ENCODE data around the gene SUPT16H.
"Not testable (repeated sequence)": the region's sequence is repeated elsewhere in the genome, so short reads cannot be mapped to it uniquely, and the experiment has no call there.

The SUPT16H gene

DNA sequence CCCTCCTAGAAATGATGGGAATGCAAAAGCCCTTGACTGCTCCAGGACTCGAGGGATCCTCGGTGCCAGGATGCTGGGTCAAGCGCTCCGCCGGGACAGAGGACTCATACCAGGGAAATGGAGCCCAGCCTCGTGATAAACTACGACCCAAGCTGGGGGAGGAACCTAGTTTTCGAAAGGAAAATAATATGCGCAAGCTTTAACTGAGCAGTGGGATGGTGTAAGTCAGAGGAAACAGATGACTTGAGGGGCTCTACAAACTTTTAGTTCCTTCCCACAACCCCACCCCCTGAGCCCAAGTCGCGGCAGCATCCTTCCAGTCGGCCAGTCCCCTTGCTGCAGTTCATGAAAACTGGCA, 654 bp upstream of the SUPT16H start:
- DNase-seq (ENCODE audit: low spot score) = no peak
- Histone ChIP-seq H3K4me3 (peak overlapping the region; percentile 88), H3K27ac (peak overlapping the region; percentile 72 to 88)
- TF ChIP-seq, protein P1, sequence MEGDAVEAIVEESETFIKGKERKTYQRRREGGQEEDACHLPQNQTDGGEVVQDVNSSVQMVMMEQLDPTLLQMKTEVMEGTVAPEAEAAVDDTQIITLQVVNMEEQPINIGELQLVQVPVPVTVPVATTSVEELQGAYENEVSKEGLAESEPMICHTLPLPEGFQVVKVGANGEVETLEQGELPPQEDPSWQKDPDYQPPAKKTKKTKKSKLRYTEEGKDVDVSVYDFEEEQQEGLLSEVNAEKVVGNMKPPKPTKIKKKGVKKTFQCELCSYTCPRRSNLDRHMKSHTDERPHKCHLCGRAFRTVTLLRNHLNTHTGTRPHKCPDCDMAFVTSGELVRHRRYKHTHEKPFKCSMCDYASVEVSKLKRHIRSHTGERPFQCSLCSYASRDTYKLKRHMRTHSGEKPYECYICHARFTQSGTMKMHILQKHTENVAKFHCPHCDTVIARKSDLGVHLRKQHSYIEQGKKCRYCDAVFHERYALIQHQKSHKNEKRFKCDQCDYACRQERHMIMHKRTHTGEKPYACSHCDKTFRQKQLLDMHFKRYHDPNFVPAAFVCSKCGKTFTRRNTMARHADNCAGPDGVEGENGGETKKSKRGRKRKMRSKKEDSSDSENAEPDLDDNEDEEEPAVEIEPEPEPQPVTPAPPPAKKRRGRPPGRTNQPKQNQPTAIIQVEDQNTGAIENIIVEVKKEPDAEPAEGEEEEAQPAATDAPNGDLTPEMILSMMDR (IDR thresholded peaks at IDR 0.05) = no peak

DNA sequence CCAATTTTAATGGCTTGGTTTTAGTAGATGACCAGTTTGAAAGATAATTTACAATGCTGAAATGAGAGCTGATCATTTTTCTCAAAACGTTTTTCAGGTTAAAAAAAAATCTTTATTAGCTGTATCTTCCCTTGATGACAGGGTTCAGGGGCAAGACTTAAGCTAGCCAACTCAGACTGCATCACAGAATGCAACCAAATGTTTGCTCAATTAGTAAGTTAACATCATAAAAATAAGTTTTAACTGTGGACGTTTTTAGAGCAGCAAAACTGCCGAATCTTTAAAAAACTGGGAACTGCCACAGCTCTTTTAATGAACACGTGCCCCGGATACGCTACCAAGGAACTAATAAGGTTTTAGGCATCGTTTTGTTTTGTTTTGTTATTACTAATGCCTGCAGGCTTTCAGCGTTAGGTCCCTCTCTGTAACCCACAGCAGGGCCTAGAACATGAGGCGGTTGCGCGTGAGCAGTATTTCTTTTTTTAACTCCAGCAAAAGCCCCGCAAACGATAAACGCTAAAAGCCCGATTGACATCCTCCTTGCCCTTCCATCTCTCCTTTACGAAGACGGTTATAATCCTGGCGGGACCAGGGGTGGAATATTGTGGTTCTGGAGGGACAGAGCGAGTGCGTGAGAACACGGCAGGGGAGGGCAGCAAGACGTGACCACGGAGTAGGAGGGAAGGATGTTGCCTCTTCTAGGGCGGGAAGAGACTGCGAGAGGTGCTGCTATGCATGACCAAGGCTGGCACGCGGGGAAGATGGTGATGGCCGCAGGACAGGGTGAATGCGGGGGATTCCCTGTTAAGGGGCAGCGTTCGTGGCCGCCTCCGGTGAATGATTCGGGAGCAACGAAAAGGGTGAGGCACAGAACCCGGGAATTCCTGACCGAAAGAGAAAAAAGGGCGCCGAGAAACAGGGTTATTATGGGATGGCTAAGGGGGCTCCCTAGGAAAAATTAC, 652 bp downstream of the SUPT16H start:
- Histone ChIP-seq H3K4me3 (peak overlapping the region; percentile 88), H3K27ac (peak overlapping the region; percentile 72 to 88)
- peak; percentile 74 for DNase-seq (ENCODE audit: low spot score)
- TF ChIP-seq, protein P1 (IDR thresholded peaks at IDR 0.05) = no peak

DNA sequence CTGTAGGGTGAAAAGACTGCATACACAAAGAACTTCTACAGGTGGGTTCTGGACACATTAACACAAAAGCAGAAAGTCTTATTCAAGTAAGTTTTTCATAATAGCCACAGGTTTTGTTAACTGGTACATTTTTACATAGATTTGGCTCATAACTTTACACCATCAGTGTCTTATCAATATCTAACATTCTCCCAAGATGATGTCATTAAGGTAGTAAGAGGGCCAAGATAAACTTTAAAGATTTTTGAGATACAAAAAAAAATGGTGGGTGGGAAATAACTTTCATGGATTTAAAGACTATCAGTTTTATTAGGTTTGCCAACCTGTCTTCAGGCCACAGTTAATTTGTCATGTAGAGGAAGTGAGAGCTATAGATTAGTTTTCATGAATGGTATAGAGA, 1.7 kb downstream of the SUPT16H start:
- no peak for DNase-seq (ENCODE audit: low spot score)
- no peak overlapping the region for H3K4me3 ChIP-seq
- TF ChIP-seq, protein P1 (IDR thresholded peaks at IDR 0.05) = no peak
- no peak overlapping the region for H3K27ac ChIP-seq

DNA sequence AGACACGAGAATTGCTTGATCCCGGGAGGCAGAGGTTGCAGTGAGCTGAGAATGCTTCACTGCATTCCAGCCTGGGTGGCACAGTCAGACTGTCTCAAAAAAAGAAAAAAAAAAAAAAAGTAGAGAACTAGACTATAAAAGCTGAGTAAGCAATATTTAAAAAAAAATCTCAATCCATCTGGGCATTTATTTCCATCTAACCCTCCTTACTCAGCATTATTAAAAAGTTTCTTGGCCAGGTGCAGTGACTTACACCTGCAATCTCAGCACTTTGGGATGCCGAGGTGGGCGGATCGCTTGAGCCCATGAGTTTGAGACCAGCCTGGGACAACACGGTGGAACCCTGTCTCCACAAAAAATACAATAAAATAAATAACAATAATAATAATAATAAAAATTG, 4.5 kb downstream of the SUPT16H start:
- no peak overlapping the region for H3K27ac ChIP-seq
- TF ChIP-seq, protein P1 (IDR thresholded peaks at IDR 0.05) = no peak
- no peak for DNase-seq (ENCODE audit: low spot score)
- H3K4me3 ChIP-seq = no peak overlapping the region

DNA sequence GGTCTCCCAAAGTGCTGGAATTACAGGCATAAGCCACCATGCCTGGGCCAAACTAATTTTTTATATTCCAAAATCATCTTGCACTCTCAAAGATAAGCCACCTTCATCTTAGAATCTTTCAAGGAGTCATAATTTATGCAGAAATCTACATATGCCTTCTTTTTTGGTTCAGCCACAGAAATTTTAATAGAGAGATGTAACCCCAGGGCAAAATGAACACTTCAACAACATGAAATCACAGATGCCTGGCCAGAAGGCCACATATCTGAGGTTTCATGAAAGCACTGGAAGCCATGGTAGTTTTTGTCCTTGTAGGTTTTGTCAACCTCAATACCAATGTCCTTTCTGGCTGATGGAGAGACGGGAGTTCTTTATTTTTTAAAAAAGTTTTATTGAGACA, 9.8 kb downstream of the SUPT16H start:
- no peak overlapping the region for H3K27ac ChIP-seq
- TF ChIP-seq, protein P1 (IDR thresholded peaks at IDR 0.05) = no peak
- DNase-seq (ENCODE audit: low spot score) = no peak
- no peak overlapping the region for H3K4me3 ChIP-seq

DNA sequence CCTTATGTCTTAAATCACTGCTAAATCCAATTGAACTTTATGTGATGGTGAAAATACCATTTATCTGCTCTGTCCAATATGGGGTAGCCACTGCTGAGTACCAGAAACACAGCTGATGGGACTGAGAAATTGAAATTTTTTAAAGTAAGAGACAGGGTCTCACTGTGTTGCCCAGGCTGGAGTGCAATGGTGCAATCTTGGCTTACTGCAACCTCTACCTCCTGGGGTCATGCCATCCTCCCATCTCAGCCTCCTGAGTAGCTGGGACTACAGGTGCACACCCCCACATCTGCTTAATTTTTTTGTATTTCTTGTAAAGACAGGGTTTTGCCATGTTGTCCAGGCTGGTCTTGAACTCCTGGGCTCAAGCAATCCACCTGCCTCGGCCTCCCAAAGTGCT, 11.0 kb downstream of the SUPT16H start:
- not testable (repeated sequence) for DNase-seq (ENCODE audit: low spot score); H3K27ac ChIP-seq; H3K4me3 ChIP-seq

DNA sequence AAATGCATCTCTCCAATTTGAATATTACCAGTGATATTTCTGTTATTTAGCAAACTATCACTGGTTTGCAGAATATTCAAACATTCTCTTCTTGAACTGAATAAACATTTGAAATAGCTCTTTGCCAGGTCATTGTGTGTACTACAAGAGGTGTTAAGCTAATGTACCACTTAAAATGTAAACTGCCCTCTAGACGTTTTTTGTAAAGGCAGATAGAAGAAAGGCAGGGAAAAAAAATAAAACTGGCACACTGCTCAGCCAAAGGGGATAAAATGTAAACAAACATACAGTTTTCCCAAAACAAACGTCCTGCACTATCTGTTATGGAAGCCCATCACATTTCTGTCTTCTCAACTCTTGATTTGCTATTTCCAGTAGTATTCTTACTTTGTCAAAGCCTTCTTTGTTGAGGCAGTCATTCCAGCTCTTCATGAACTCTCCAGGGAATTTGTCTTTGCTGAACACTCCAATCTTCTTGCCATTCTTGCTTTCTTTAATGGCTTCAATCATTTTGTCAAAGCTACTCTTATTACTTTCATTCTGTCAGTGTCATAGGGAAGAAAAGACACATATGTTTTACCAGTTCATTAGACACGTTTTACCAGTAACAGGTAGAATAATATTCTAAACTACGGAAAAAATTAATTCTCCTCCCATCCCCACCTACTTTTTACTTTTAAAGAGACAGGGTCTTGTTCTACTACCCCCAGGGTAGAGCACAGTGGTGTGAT, 13.7 kb downstream of the SUPT16H start:
- no peak overlapping the region for H3K27ac ChIP-seq
- no peak overlapping the region for H3K4me3 ChIP-seq
- TF ChIP-seq, protein P1 (IDR thresholded peaks at IDR 0.05) = no peak
- DNase-seq (ENCODE audit: low spot score) = no peak

All from coronary artery (tissue), 2 donors.